Smooth muscle cell (in vitro differentiated cells): ENCODE results near the gene C3orf70. TPM values are rescaled to one million over a fixed set of nuclear protein-coding genes. Genes with fewer than 3 reads are reported as not detected.

Source experiments
- DNase-seq: peaks from one replicate; lab custom pipeline; 2025; ENCODE audit not compliant: unreplicated experiment; lab: John Stamatoyannopoulos, UW
- H2AFZ ChIP-seq: fragments of 200-600 bp; sonication (generic); 2 replicates; pipeline ENCODE4 v1.6.0; 2016; ENCODE audit warnings: antibody characterized with exemption, low read depth, mild to moderate bottlenecking
- H3F3A ChIP-seq: fragments of 200-600 bp; sonication (generic); 2 replicates; pipeline ENCODE4 v1.6.0; 2017; ENCODE audit warnings: antibody characterized with exemption, low read depth
- H3K27ac ChIP-seq: fragments of 200-600 bp; sonication (generic); 2 replicates; pipeline ENCODE4 v1.5.1; 2016; ENCODE audit warnings: low read depth, mild to moderate bottlenecking
- H3K27me3 ChIP-seq: fragments of 200-600 bp; sonication (generic); 2 replicates; pipeline ENCODE4 v1.6.1; 2016; ENCODE audit warnings: low read depth, mild to moderate bottlenecking
- H3K36me3 ChIP-seq: fragments of 200-600 bp; sonication (generic); 2 replicates; pipeline ENCODE4 v1.5.1; 2016; ENCODE audit warnings: low read depth
- H3K4me1 ChIP-seq: fragments of 200-600 bp; sonication (generic); 2 replicates; pipeline ENCODE4 v1.5.1; 2016; ENCODE audit warnings: low read depth
- H3K4me2 ChIP-seq: fragments of 200-600 bp; sonication (generic); 2 replicates; pipeline ENCODE4 v1.6.0; 2016; ENCODE audit warnings: mild to moderate bottlenecking
- H3K4me3 ChIP-seq: fragments of 200-600 bp; sonication (generic); 2 replicates; pipeline ENCODE4 v1.5.1; 2016; ENCODE audit warnings: mild to moderate bottlenecking
- H3K79me2 ChIP-seq: fragments of 200-600 bp; sonication (generic); 2 replicates; pipeline ENCODE4 v1.6.0; 2016; ENCODE audit warnings: low read depth, mild to moderate bottlenecking
- H3K9ac ChIP-seq: fragments of 200-600 bp; sonication (generic); 2 replicates; pipeline ENCODE4 v1.6.0; 2016; ENCODE audit warnings: low read depth
- H3K9me3 ChIP-seq: fragments of 200-600 bp; sonication (generic); replicated peaks from 2 replicates; pipeline ENCODE4 v1.5.1; 2016; ENCODE audit warnings: low read depth
- H4K20me1 ChIP-seq: fragments of 200-600 bp; sonication (generic); 2 replicates; pipeline ENCODE4 v1.6.0; 2016; ENCODE audit warnings: low read depth
- WGBS: methylation state at CpG from one replicate; pipeline ENCODE4 v1.1.7; 2016; ENCODE audit warnings: low lambda C conversion rate; 5-methylcytosine and 5-hydroxymethylcytosine counted together
- polyA plus RNA-seq: library from polyadenylated mRNA; unstranded; fragments of >200 nt; fragmentation: Nextera tagmentation; extraction: Ambion mirVana; gene quantifications from 2 replicates; pipeline ENCODE4 v1.2.1, GENCODE V29; 2016
- total RNA-seq: library from RNA; depleted of rRNA; stranded (reverse); fragments of >200 nt; gene quantifications from 2 replicates; pipeline ENCODE4 v1.2.3, GENCODE V29; 2014
- TF ChIP-seq, protein P1 (sequence below): fragments of 200-600 bp; sonication (generic); IDR thresholded peaks from 2 replicates; pipeline ENCODE4 v1.5.1; 2017; ENCODE audit warnings: borderline replicate concordance, mild to moderate bottlenecking, antibody characterized with exemption; ENCODE audit not compliant: insufficient read depth, poor library complexity, severe bottlenecking

Gene C3orf70
- total and polyA plus RNA-seq, 2 experiments from 2014 or later = 0.23 to 0.72 TPM

GRCh38 chr3:185134509-185134908 lies 18.4 kb downstream of the C3orf70 start:
- Histone ChIP-seq H3K9me3 (no peaks in the 10 kb centered on the region), H3K27ac (no peak overlapping the region), H3K36me3 (no peaks in the 10 kb centered on the region), H3K9ac (no peak overlapping the region), H3K79me2 (no peaks in the 10 kb centered on the region), H2AFZ (no peak overlapping the region), H3K4me1 (no peaks in the 10 kb centered on the region), H3K4me2 (no peak overlapping the region), H3F3A (no peaks in the 10 kb centered on the region), H3K4me3 (no peak overlapping the region), H3K27me3 (peaks cover 9% of the 10 kb centered on the region), H4K20me1 (no peaks in the 10 kb centered on the region)
- TF ChIP-seq, protein P1, sequence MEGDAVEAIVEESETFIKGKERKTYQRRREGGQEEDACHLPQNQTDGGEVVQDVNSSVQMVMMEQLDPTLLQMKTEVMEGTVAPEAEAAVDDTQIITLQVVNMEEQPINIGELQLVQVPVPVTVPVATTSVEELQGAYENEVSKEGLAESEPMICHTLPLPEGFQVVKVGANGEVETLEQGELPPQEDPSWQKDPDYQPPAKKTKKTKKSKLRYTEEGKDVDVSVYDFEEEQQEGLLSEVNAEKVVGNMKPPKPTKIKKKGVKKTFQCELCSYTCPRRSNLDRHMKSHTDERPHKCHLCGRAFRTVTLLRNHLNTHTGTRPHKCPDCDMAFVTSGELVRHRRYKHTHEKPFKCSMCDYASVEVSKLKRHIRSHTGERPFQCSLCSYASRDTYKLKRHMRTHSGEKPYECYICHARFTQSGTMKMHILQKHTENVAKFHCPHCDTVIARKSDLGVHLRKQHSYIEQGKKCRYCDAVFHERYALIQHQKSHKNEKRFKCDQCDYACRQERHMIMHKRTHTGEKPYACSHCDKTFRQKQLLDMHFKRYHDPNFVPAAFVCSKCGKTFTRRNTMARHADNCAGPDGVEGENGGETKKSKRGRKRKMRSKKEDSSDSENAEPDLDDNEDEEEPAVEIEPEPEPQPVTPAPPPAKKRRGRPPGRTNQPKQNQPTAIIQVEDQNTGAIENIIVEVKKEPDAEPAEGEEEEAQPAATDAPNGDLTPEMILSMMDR = no peak
- DNase-seq = no peak

DNA sequence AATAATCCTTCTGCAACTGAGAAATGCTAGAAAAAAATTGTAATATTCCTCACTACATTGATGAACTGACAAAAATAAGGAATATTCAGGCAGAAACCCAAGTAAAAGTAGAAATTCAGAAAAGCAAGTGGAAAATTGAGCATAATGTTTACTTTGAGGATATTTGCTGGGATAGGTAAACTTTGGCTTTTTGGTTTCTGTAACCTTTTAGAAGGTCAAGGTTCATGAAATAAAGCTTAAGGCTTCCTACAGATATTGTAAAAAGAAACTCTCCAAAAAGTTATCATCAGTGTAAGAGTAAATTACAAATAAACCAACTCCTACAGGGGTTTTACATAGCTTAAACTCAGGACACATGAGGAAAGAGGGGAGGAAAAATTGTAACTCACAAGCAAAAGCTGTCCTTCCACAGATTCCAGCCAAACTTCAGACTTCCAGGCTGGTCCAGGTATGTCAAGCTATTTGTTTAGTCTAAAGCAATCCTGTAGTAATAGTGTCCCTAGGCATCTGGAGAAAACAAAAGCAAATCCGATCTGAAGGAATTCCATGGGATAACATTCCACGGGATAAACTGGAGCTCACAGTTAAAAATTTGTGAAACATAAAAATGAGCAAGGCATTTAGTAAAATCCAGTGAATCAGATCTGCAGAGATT lies 21.1 kb downstream of the C3orf70 start:
- Histone ChIP-seq H3K4me3 (no peak overlapping the region), H3K4me2 (no peak overlapping the region), H3K4me1 (no peaks in the 10 kb centered on the region), H3F3A (no peaks in the 10 kb centered on the region), H3K9me3 (no peaks in the 10 kb centered on the region), H3K9ac (no peak overlapping the region), H3K36me3 (no peaks in the 10 kb centered on the region), H3K79me2 (no peaks in the 10 kb centered on the region), H4K20me1 (no peaks in the 10 kb centered on the region), H3K27ac (no peak overlapping the region), H2AFZ (no peak overlapping the region), H3K27me3 (peaks cover 9% of the 10 kb centered on the region)
- TF ChIP-seq, protein P1 = no peak
- no peak for DNase-seq
- WGBS = 70% methylated on average over 2 of the region's 2 CpGs

GRCh38 chr3:185129083-185129482 lies 23.8 kb downstream of the C3orf70 start:
- no peak overlapping the region for H3K9ac ChIP-seq
- no peak overlapping the region for H3K4me3 ChIP-seq
- H3K79me2 ChIP-seq = no peaks in the 10 kb centered on the region
- H4K20me1 ChIP-seq = no peaks in the 10 kb centered on the region
- H3K36me3 ChIP-seq = no peaks in the 10 kb centered on the region
- no peak overlapping the region for H3K4me2 ChIP-seq
- no peak overlapping the region for H2AFZ ChIP-seq
- no peak for DNase-seq
- 90% methylated on average over 2 of the region's 2 CpGs for WGBS
- TF ChIP-seq, protein P1 = no peak
- no peaks in the 10 kb centered on the region for H3K9me3 ChIP-seq
- H3K27ac ChIP-seq = no peak overlapping the region
- H3K27me3 ChIP-seq = peaks cover 9% of the 10 kb centered on the region
- no peaks in the 10 kb centered on the region for H3K4me1 ChIP-seq
- no peaks in the 10 kb centered on the region for H3F3A ChIP-seq

DNA sequence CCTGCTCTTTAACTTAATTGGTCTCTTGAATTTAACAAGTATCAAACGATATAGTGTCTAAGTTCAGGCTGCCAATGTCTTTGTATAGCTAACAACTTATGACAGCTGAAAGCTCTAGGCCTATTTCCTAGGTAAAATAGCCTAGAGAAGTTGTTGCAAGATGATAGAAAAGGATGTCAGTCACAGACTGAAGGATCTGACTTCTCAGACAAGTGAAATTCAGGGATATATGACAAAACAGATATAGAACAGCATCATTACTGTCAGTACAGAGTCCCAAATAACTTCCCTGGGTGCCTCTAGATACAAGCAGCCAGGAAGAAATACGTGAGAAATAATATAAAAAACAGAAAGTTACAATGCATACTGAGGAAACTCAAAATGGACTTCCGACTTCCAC lies 26.7 kb downstream of the C3orf70 start:
- no peaks in the 10 kb centered on the region for H3K79me2 ChIP-seq
- H3K4me2 ChIP-seq = no peak overlapping the region
- no peaks in the 10 kb centered on the region for H3K4me1 ChIP-seq
- H3K36me3 ChIP-seq = no peaks in the 10 kb centered on the region
- no peaks in the 10 kb centered on the region for H3K9me3 ChIP-seq
- no peak for DNase-seq
- H3F3A ChIP-seq = no peaks in the 10 kb centered on the region
- 82% methylated on average over 3 of the region's 3 CpGs for WGBS
- H3K4me3 ChIP-seq = no peak overlapping the region
- no peak overlapping the region for H3K27ac ChIP-seq
- H4K20me1 ChIP-seq = no peaks in the 10 kb centered on the region
- no peaks in the 10 kb centered on the region for H3K27me3 ChIP-seq
- no peak overlapping the region for H2AFZ ChIP-seq
- H3K9ac ChIP-seq = no peak overlapping the region
- TF ChIP-seq, protein P1 = no peak
